ENCODE results near the gene CD7.

DNA sequence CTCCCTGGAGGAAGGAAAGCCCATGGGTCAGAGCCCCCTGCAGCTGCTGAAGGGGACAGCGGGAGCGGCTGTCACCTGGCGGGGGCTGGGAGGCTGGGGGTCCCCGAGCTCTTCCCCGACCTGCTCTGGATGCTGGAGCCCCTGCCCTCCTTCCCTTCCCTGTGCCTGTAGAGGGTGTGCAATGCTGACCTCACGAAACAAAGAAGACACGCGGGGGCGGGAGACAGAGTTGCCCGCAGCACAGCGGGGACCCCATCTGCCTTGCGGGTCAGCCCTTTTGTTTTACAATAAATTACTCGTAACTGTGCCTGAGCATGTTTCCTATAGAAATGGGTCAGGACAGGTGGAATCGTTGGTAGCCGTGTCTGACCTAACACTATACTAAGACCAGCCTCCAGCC lies 9.9 kb upstream of the CD7 start:
- TF ChIP-seq RAD21 (IDR thresholded peaks at IDR 0.05; ENCODE audit: low read length) (no peak), RCOR1 (IDR thresholded peaks at IDR 0.05; ENCODE audit: low read length) (no peak), POLR2AphosphoS5 (IDR thresholded peaks at IDR 0.05; ENCODE audit: low read depth, low read length) (no peak), MXI1 (IDR thresholded peaks at IDR 0.05; ENCODE audit: low read depth, low read length) (no peak), CHD2 (IDR thresholded peaks at IDR 0.05; ENCODE audit: low read length, partially characterized antibody) (no peak), NRF1 (IDR thresholded peaks at IDR 0.05; ENCODE audit: low read depth, low read length) (no peak), GABPA (IDR thresholded peaks at IDR 0.05; ENCODE audit: low read depth) (no peak)
- TF ChIP-seq, protein P1, sequence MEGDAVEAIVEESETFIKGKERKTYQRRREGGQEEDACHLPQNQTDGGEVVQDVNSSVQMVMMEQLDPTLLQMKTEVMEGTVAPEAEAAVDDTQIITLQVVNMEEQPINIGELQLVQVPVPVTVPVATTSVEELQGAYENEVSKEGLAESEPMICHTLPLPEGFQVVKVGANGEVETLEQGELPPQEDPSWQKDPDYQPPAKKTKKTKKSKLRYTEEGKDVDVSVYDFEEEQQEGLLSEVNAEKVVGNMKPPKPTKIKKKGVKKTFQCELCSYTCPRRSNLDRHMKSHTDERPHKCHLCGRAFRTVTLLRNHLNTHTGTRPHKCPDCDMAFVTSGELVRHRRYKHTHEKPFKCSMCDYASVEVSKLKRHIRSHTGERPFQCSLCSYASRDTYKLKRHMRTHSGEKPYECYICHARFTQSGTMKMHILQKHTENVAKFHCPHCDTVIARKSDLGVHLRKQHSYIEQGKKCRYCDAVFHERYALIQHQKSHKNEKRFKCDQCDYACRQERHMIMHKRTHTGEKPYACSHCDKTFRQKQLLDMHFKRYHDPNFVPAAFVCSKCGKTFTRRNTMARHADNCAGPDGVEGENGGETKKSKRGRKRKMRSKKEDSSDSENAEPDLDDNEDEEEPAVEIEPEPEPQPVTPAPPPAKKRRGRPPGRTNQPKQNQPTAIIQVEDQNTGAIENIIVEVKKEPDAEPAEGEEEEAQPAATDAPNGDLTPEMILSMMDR (IDR thresholded peaks at IDR 0.05), result no peak
- TF ChIP-seq, protein P2, sequence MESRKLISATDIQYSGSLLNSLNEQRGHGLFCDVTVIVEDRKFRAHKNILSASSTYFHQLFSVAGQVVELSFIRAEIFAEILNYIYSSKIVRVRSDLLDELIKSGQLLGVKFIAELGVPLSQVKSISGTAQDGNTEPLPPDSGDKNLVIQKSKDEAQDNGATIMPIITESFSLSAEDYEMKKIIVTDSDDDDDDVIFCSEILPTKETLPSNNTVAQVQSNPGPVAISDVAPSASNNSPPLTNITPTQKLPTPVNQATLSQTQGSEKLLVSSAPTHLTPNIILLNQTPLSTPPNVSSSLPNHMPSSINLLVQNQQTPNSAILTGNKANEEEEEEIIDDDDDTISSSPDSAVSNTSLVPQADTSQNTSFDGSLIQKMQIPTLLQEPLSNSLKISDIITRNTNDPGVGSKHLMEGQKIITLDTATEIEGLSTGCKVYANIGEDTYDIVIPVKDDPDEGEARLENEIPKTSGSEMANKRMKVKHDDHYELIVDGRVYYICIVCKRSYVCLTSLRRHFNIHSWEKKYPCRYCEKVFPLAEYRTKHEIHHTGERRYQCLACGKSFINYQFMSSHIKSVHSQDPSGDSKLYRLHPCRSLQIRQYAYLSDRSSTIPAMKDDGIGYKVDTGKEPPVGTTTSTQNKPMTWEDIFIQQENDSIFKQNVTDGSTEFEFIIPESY (IDR thresholded peaks at IDR 0.05; ENCODE audit: borderline replicate concordance, low read depth), result no peak
- TF ChIP-seq, protein P3, sequence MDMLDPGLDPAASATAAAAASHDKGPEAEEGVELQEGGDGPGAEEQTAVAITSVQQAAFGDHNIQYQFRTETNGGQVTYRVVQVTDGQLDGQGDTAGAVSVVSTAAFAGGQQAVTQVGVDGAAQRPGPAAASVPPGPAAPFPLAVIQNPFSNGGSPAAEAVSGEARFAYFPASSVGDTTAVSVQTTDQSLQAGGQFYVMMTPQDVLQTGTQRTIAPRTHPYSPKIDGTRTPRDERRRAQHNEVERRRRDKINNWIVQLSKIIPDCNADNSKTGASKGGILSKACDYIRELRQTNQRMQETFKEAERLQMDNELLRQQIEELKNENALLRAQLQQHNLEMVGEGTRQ (IDR thresholded peaks at IDR 0.05; ENCODE audit: borderline replicate concordance, low read depth, low read length), result no peak

Data from SK-N-SH (cell line).